PC-9 (cell line): ENCODE results near the gene PAK4. TPM values are rescaled to one million over a fixed set of nuclear protein-coding genes. Genes with fewer than 3 reads are reported as not detected.

Experiments used
- BruUV-seq: library from RNA; stranded (reverse); fragments of 400-500 nt; replicated peaks from 2 replicates; lab custom pipeline; 2021; lab: Mats Ljungman, UMichigan
- CTCF ChIA-PET: fragments of 300-600 bp; sonication (Branson Sonifier 250); formaldehyde crosslinking; loops from one replicate; lab custom pipeline; 2022; ENCODE audit warnings: antibody characterized with exemption; lab: Charles Lee
- POLR2A ChIA-PET: fragments of 300-600 bp; sonication (Branson Sonifier 250); formaldehyde crosslinking; loops from one replicate; lab custom pipeline; 2022; ENCODE audit warnings: antibody characterized with exemption; ENCODE audit not compliant: unreplicated experiment; lab: Charles Lee
- DNase-seq, 2 experiments: peaks; one replicate each; pipeline versions ENCODE4 v3.0.0 to v3.0.0-alpha.2; 2015 to 2022; ENCODE audit warnings: mixed read lengths in 1 of 2
- H2AFZ ChIP-seq: fragments of 200-600 bp; sonication (generic); 2 replicates; pipeline ENCODE4 v1.8.1; 2017; ENCODE audit warnings: antibody characterized with exemption
- H3F3A ChIP-seq: fragments of 200-600 bp; sonication (generic); 2 replicates; pipeline ENCODE4 v1.8.1; 2017; ENCODE audit warnings: antibody characterized with exemption, mild to moderate bottlenecking, low read depth; ENCODE audit not compliant: insufficient read depth
- H3K27ac ChIP-seq: fragments of 200-600 bp; sonication (generic); 2 replicates; pipeline ENCODE4 v1.6.1; 2016; ENCODE audit warnings: mixed run types
- H3K27me3 ChIP-seq: fragments of 200-600 bp; sonication (generic); 2 replicates; pipeline ENCODE4 v1.6.1; 2016; ENCODE audit warnings: low read depth, mixed run types; ENCODE audit not compliant: insufficient read depth
- H3K36me3 ChIP-seq: fragments of 200-600 bp; sonication (generic); 2 replicates; pipeline ENCODE4 v1.6.1; 2016; ENCODE audit warnings: low read depth, mixed run types
- H3K4me1 ChIP-seq: fragments of 200-600 bp; sonication (generic); replicated peaks from 2 replicates; pipeline ENCODE4 v1.6.1; 2016; ENCODE audit warnings: mixed run types; ENCODE audit not compliant: insufficient read depth
- H3K4me2 ChIP-seq: fragments of 200-600 bp; sonication (generic); 2 replicates; pipeline ENCODE4 v1.6.1; 2017; ENCODE audit warnings: mixed run types
- H3K4me3 ChIP-seq: fragments of 200-600 bp; sonication (generic); 2 replicates; pipeline ENCODE4 v1.6.1; 2016; ENCODE audit warnings: mixed run types
- H3K79me2 ChIP-seq: fragments of 200-600 bp; sonication (generic); 2 replicates; pipeline ENCODE4 v1.6.1; 2017; ENCODE audit warnings: low read depth, mixed run types
- H3K9me2 ChIP-seq: fragments of 200-600 bp; sonication (generic); 2 replicates; pipeline ENCODE4 v1.8.1; 2017; ENCODE audit warnings: mild to moderate bottlenecking; ENCODE audit not compliant: insufficient read depth
- H3K9me3 ChIP-seq: fragments of 200-600 bp; sonication (generic); 2 replicates; pipeline ENCODE4 v1.8.1; 2016; ENCODE audit warnings: low read depth; ENCODE audit not compliant: insufficient read depth
- H4K20me1 ChIP-seq: fragments of 200-600 bp; sonication (generic); 2 replicates; pipeline ENCODE4 v1.8.1; 2017; ENCODE audit not compliant: insufficient read depth
- CTCF ChIP-seq: fragments of 200-600 bp; sonication (generic); conservative IDR thresholded peaks from 2 replicates; pipeline ENCODE4 v1.6.1; 2017; ENCODE audit warnings: mixed run types, antibody characterized with exemption, mild to moderate bottlenecking, moderate library complexity
- EZH2 ChIP-seq: fragments of 200-600 bp; sonication (generic); IDR thresholded peaks from 2 replicates; pipeline ENCODE4 v1.8.0; 2017; ENCODE audit warnings: antibody characterized with exemption, low read depth
- intact Hi-C: fragments of 100-400 bp; cut with micrococcal nuclease; formaldehyde crosslinking; loops from one replicate; pipeline ENCODE4 v1.10.0; 2022; ENCODE audit not compliant: unreplicated experiment
- total RNA-seq: library from RNA; stranded (reverse); gene quantifications from 2 replicates; pipeline ENCODE4 v1.2.3, GENCODE V29; 2021

Gene PAK4
- total RNA-seq, 1 experiment from 2014 or later, result 77.8 TPM

- Histone ChIP-seq H3K36me3 (no peaks in the 10 kb centered on the region), H2AFZ (no peak overlapping the region), H4K20me1 (peaks cover 80% of the 10 kb centered on the region), H3K9me2 (no peaks in the 10 kb centered on the region), H3K4me2 (no peak overlapping the region), H3K4me3 (no peak overlapping the region), H3F3A (no peaks in the 10 kb centered on the region), H3K4me1 (peaks cover 9% of the 10 kb centered on the region), H3K79me2 (peaks cover 79% of the 10 kb centered on the region), H3K27me3 (no peaks in the 10 kb centered on the region), H3K27ac (no peak overlapping the region), H3K9me3 (no peaks in the 10 kb centered on the region)
- ChIA-PET POLR2A (no interaction called here), CTCF (no interaction called here)
- no TSS peak for BruUV-seq
- DNase-seq, result no peak
- intact Hi-C loops, result no loop called here
- TF ChIP-seq EZH2 (no peak), CTCF (no peak)
Measured at GRCh38 chr19:39135701-39136100, 10.1 kb downstream of the PAK4 start.

- H3K27ac ChIP-seq, result no peak overlapping the region
- no peak overlapping the region for H3K4me3 ChIP-seq
- peaks cover 9% of the 10 kb centered on the region for H3K4me1 ChIP-seq
- no peaks in the 10 kb centered on the region for H3K9me2 ChIP-seq
- no peaks in the 10 kb centered on the region for H3K27me3 ChIP-seq
- H4K20me1 ChIP-seq, result peaks cover 82% of the 10 kb centered on the region
- ChIA-PET POLR2A (no interaction called here), CTCF (interaction anchor here (0.6 kb wide), 1 partner anchor 50 kb away, joined by 9 read pairs; no protein-coding TSS in a partner anchor)
- H2AFZ ChIP-seq, result no peak overlapping the region
- BruUV-seq, result no TSS peak
- H3F3A ChIP-seq, result no peaks in the 10 kb centered on the region
- TF ChIP-seq CTCF (no peak), EZH2 (no peak)
- H3K9me3 ChIP-seq, result no peaks in the 10 kb centered on the region
- no peak for DNase-seq
- intact Hi-C loops, result no loop called here
- H3K4me2 ChIP-seq, result 0 out of 2 replicates have a peak overlapping the region, but pooled peaks have one; percentile 10
- H3K79me2 ChIP-seq, result peaks cover 76% of the 10 kb centered on the region
- H3K36me3 ChIP-seq, result no peaks in the 10 kb centered on the region
Measured at GRCh38 chr19:39136225-39136940, 10.8 kb downstream of the PAK4 start.

- TF ChIP-seq CTCF (no peak), EZH2 (no peak)
- intact Hi-C loops, result no loop called here
- Histone ChIP-seq H3K27ac (no peak overlapping the region), H3K9me2 (no peaks in the 10 kb centered on the region), H3F3A (no peaks in the 10 kb centered on the region), H3K27me3 (no peaks in the 10 kb centered on the region), H4K20me1 (peaks cover 79% of the 10 kb centered on the region), H3K9me3 (no peaks in the 10 kb centered on the region), H2AFZ (no peak overlapping the region), H3K4me1 (peaks cover 9% of the 10 kb centered on the region), H3K4me3 (no peak overlapping the region), H3K36me3 (no peaks in the 10 kb centered on the region), H3K79me2 (peaks cover 75% of the 10 kb centered on the region), H3K4me2 (no peak overlapping the region)
- DNase-seq, result no peak
- ChIA-PET CTCF (interaction anchor here (0.6 kb wide), 1 partner anchor 50 kb away, joined by 9 read pairs; no protein-coding TSS in a partner anchor), POLR2A (no interaction called here)
- no TSS peak for BruUV-seq
Measured at GRCh38 chr19:39137131-39137530, 11.5 kb downstream of the PAK4 start.
